ENCODE measurements around the gene FCHO2.

GRCh38 chr5:72951671-72952468 lies 4.0 kb upstream of the FCHO2 start:
- TF ChIP-seq FOXP1 (CRISPR knock-in tag; IDR thresholded peaks at IDR 0.05; ENCODE audit: borderline replicate concordance) (no peak), ZBTB21 (CRISPR knock-in tag; IDR thresholded peaks at IDR 0.05; ENCODE audit: borderline replicate concordance) (no peak), ETV6 (CRISPR knock-in tag; IDR thresholded peaks at IDR 0.05) (no peak), E2F1 (CRISPR knock-in tag; IDR thresholded peaks at IDR 0.05) (no peak), MYBL2 (CRISPR knock-in tag; IDR thresholded peaks at IDR 0.05) (no peak), SP1 (CRISPR knock-in tag; conservative IDR thresholded peaks at IDR 0.05) (no peak), ZNF138 (CRISPR knock-in tag; conservative IDR thresholded peaks at IDR 0.05) (no peak), CTCF (IDR thresholded peaks at IDR 0.05) (no peak), NFYB (CRISPR knock-in tag; conservative IDR thresholded peaks at IDR 0.05; ENCODE audit: low read depth) (no peak), TP53 (CRISPR knock-in tag; IDR thresholded peaks at IDR 0.05) (no peak)
